Erythroblast (primary cell): ENCODE data around the gene P2RX1.

Experiments
- GATA1 ChIP-seq: IDR thresholded peaks from 2 replicates; pipeline ENCODE4 v1.6.1; 2011; ENCODE audit warnings: low read depth, mild to moderate bottlenecking, control low read depth, low read length, moderate library complexity
- POLR2A ChIP-seq: IDR thresholded peaks from 2 replicates; pipeline ENCODE4 v1.6.1; 2011; ENCODE audit warnings: mild to moderate bottlenecking, low read length

GRCh38 chr17:3951003-3951402 is 34.7 kb upstream of the P2RX1 start:
- TF ChIP-seq POLR2A (no peak), GATA1 (no peak)
